Measurements from ENCODE around the gene MFRP.

MFRP gene

GRCh38 chr11:119310682-119311052, 35.8 kb downstream of the MFRP start:
- POLR2A ChIA-PET: interaction anchor here (0.9 kb wide), 1 partner anchor 32 kb away, joined by 4 read pairs; no protein-coding TSS in a partner anchor
- Histone ChIP-seq H3K27ac (ENCODE audit: extremely low read depth, low read depth, low read length) (no peak overlapping the region), H3K9me3 (ENCODE audit: control insufficient read depth, insufficient read depth, low read depth, low read length) (no peaks in the 10 kb centered on the region), H3K4me3 (ENCODE audit: low read depth, low read length) (no peak overlapping the region), H3K36me3 (ENCODE audit: control insufficient read depth in 2 of 2, insufficient read depth in 1 of 2, low read length in 2 of 2) (peaks cover 0 to 65% of the 10 kb centered on the region in 2 experiments; a peak in 2 of 3 replicates), H3K4me1 (ENCODE audit: control insufficient read depth, insufficient read depth, low read length) (no peaks in the 10 kb centered on the region)
- CTCF ChIA-PET: interaction anchor here (1.6 to 1.7 kb wide), 2 partner anchors 28 to 29 kb away, joined by 3 to 6 read pairs; no protein-coding TSS in a partner anchor
- TF ChIP-seq ZNF645 (tag by site-specific recombination; IDR thresholded peaks at IDR 0.05) (no peak), CTCF (tag by site-specific recombination; IDR thresholded peaks at IDR 0.05) (no peak), RBAK (tag by site-specific recombination; IDR thresholded peaks at IDR 0.05) (no peak), MEIS1 (CRISPR knock-in tag; IDR thresholded peaks at IDR 0.05; ENCODE audit: borderline replicate concordance) (no peak), ZNF660 (tag by site-specific recombination; IDR thresholded peaks at IDR 0.05) (no peak), TRIM28 (IDR thresholded peaks at IDR 0.05; ENCODE audit: borderline replicate concordance, low read length) (no peak), ZNF341 (tag by site-specific recombination; IDR thresholded peaks at IDR 0.05; ENCODE audit: low read depth) (no peak), FEZF1 (tag by site-specific recombination; IDR thresholded peaks at IDR 0.05) (no peak), ZNF501 (tag by site-specific recombination; IDR thresholded peaks at IDR 0.05) (no peak), ZFP69B (tag by site-specific recombination; IDR thresholded peaks at IDR 0.05) (no peak), ZNF292 (tag by site-specific recombination; IDR thresholded peaks at IDR 0.05; ENCODE audit: borderline replicate concordance, low read depth) (no peak), ZNF174 (tag by site-specific recombination; IDR thresholded peaks at IDR 0.05) (no peak), ZBTB17 (tag by site-specific recombination; IDR thresholded peaks at IDR 0.05) (no peak), ZNF837 (tag by site-specific recombination; IDR thresholded peaks at IDR 0.05) (no peak)

GRCh38 chr11:119309953-119310681, 36.4 kb downstream of the MFRP start:
- CTCF ChIA-PET: interaction anchor here (1.0 to 4.4 kb wide), 5 partner anchors 12 to 63 kb away, joined by 3 to 20 read pairs (median 6); no protein-coding TSS in a partner anchor
- Histone ChIP-seq H3K36me3 (ENCODE audit: control insufficient read depth in 2 of 2, insufficient read depth in 1 of 2, low read length in 2 of 2) (peaks cover 0 to 65% of the 10 kb centered on the region in 2 experiments; a peak in 2 of 3 replicates), H3K27ac (ENCODE audit: extremely low read depth, low read depth, low read length) (no peak overlapping the region), H3K4me1 (ENCODE audit: control insufficient read depth, insufficient read depth, low read length) (no peaks in the 10 kb centered on the region), H3K9me3 (ENCODE audit: control insufficient read depth, insufficient read depth, low read depth, low read length) (no peaks in the 10 kb centered on the region), H3K4me3 (ENCODE audit: low read depth, low read length) (no peak overlapping the region)
- POLR2A ChIA-PET: interaction anchor here (0.9 to 4.8 kb wide), 2 partner anchors 7 to 31 kb away, joined by 4 to 35 read pairs; partner anchors contain the start of gene MCAM
- peak; percentile 82 for TF ChIP-seq GLIS1 (tag by site-specific recombination; IDR thresholded peaks at IDR 0.05)
- TF ChIP-seq ZNF23 (tag by site-specific recombination; IDR thresholded peaks at IDR 0.05; ENCODE audit: borderline replicate concordance): no peak

- H3K9me3 ChIP-seq (ENCODE audit: control insufficient read depth, insufficient read depth, low read depth, low read length): no peaks in the 10 kb centered on the region
- ChIA-PET CTCF (interaction anchor here (0.7 to 4.4 kb wide), 8 partner anchors 13 to 1485 kb away, joined by 3 to 20 read pairs (median 5); partner anchors contain the start of gene FXYD2), POLR2A (interaction anchor here (1.7 to 4.8 kb wide), 2 partner anchors 8 to 12 kb away, joined by 4 to 35 read pairs; partner anchors contain the start of gene MCAM)
- TF ChIP-seq ZNF555 (tag by site-specific recombination; conservative IDR thresholded peaks at IDR 0.05) (no peak), ZNF549 (tag by site-specific recombination; IDR thresholded peaks at IDR 0.05) (no peak), KLF1 (tag by site-specific recombination; IDR thresholded peaks at IDR 0.05) (no peak)
- no peaks in the 10 kb centered on the region for H3K4me1 ChIP-seq (ENCODE audit: control insufficient read depth, insufficient read depth, low read length)
- H3K27ac ChIP-seq (ENCODE audit: extremely low read depth, low read depth, low read length): no peak overlapping the region
- H3K36me3 ChIP-seq (ENCODE audit: control insufficient read depth in 2 of 2, insufficient read depth in 1 of 2, low read length in 2 of 2): peaks cover 0 to 60% of the 10 kb centered on the region in 2 experiments; a peak in 2 of 3 replicates
- H3K4me3 ChIP-seq (ENCODE audit: low read depth, low read length): no peak overlapping the region
Measured at GRCh38 chr11:119309411-119309810, 37.1 kb downstream of the MFRP start.

Data from HEK293 (cell line).